Large intestine (tissue), 3 donors: Measurements from ENCODE around the gene FGF1. TPM values are rescaled to one million over a fixed set of nuclear protein-coding genes. Genes with fewer than 3 reads are reported as not detected.

Experiments used
- DNase-seq, 2 donors: peaks; one replicate each; pipeline versions ENCODE4 v3.0.0 to v3.0.0-alpha.2; 2013
- H3K27ac ChIP-seq: one replicate; pipeline ENCODE4 v1.5.1; 2013; ENCODE audit warnings: low read length
- H3K27me3 ChIP-seq: 2 replicates; pipeline ENCODE4 v1.6.1; 2013; ENCODE audit warnings: low read length; ENCODE audit not compliant: control insufficient read depth, insufficient read depth
- H3K36me3 ChIP-seq: 2 replicates; pipeline ENCODE4 v1.6.1; 2013; ENCODE audit warnings: low read length; ENCODE audit not compliant: control insufficient read depth, insufficient read depth
- H3K4me1 ChIP-seq: one replicate; pipeline ENCODE4 v1.6.1; 2013; ENCODE audit warnings: low read length; ENCODE audit not compliant: control insufficient read depth, insufficient read depth
- H3K4me3 ChIP-seq: one replicate; pipeline ENCODE4 v1.5.1; 2013; ENCODE audit warnings: low read length
- H3K9me3 ChIP-seq: one replicate; pipeline ENCODE4 v1.6.1; 2013; ENCODE audit warnings: mild to moderate bottlenecking, low read depth, low read length, moderate library complexity; ENCODE audit not compliant: control insufficient read depth
- WGBS: methylation state at CpG from one replicate; pipeline ENCODE4 v1.1.5; 2013; ENCODE audit warnings: low lambda C conversion rate; ENCODE audit not compliant: insufficient coverage; 5-methylcytosine and 5-hydroxymethylcytosine counted together
- polyA plus RNA-seq: library from polyadenylated mRNA; unstranded; fragments of 120-200 nt; gene quantifications from one replicate; pipeline ENCODE4 v1.2.1, GENCODE V29; 2013

The FGF1 gene
- polyA plus RNA-seq, 1 donor = 9.7 TPM

- Histone ChIP-seq H3K4me1 (peaks cover 8% of the 10 kb centered on the region), H3K9me3 (no peaks in the 10 kb centered on the region), H3K36me3 (no peaks in the 10 kb centered on the region), H3K4me3 (no peak overlapping the region), H3K27ac (peak overlapping the region; percentile 45), H3K27me3 (no peaks in the 10 kb centered on the region)
- WGBS = no CpG with 5 or more reads among the region's 8 CpGs
- no peak for DNase-seq
Observed at GRCh38 chr5:142697356-142698255, 11.7 kb upstream of the FGF1 start.

- no CpG with 5 or more reads among the region's 3 CpGs for WGBS
Observed at GRCh38 chr5:142696379-142696778, 10.5 kb upstream of the FGF1 start.

GRCh38 chr5:142694092-142694856, 8.4 kb upstream of the FGF1 start:
- no peak overlapping the region for H3K4me3 ChIP-seq
- DNase-seq = no peak
- WGBS = no CpG with 5 or more reads among the region's 7 CpGs
- peaks cover 8% of the 10 kb centered on the region for H3K4me1 ChIP-seq
- no peak overlapping the region for H3K27ac ChIP-seq
- no peaks in the 10 kb centered on the region for H3K27me3 ChIP-seq
- H3K36me3 ChIP-seq = no peaks in the 10 kb centered on the region
- no peaks in the 10 kb centered on the region for H3K9me3 ChIP-seq

More at GRCh38 chr5:142696379-142696778, 10.5 kb upstream of the FGF1 start:
- Histone ChIP-seq H3K4me3 (no peak overlapping the region), H3K9me3 (no peaks in the 10 kb centered on the region), H3K36me3 (no peaks in the 10 kb centered on the region), H3K4me1 (peaks cover 8% of the 10 kb centered on the region), H3K27me3 (no peaks in the 10 kb centered on the region), H3K27ac (no peak overlapping the region)
- DNase-seq = no peak

- H3K27ac ChIP-seq = no peak overlapping the region
- H3K4me1 ChIP-seq = peaks cover 3% of the 10 kb centered on the region
- no peak for DNase-seq
- no peaks in the 10 kb centered on the region for H3K9me3 ChIP-seq
- H3K36me3 ChIP-seq = no peaks in the 10 kb centered on the region
- no peak overlapping the region for H3K4me3 ChIP-seq
- no peaks in the 10 kb centered on the region for H3K27me3 ChIP-seq
- WGBS = no CpG with 5 or more reads among the region's 3 CpGs
Observed at GRCh38 chr5:142692321-142692894, 6.5 kb upstream of the FGF1 start.

- no peak for DNase-seq
- no peaks in the 10 kb centered on the region for H3K36me3 ChIP-seq
- no peak overlapping the region for H3K4me3 ChIP-seq
- 50% methylated on average over 1 of the region's 4 CpGs for WGBS
- H3K27ac ChIP-seq = no peak overlapping the region
- H3K9me3 ChIP-seq = no peaks in the 10 kb centered on the region
- H3K27me3 ChIP-seq = no peaks in the 10 kb centered on the region
- H3K4me1 ChIP-seq = peaks cover 13% of the 10 kb centered on the region
Observed at GRCh38 chr5:142690667-142691066, 4.8 kb upstream of the FGF1 start.

GRCh38 chr5:142689081-142689480, 3.2 kb upstream of the FGF1 start:
- no peaks in the 10 kb centered on the region for H3K27me3 ChIP-seq
- no peaks in the 10 kb centered on the region for H3K9me3 ChIP-seq
- no peaks in the 10 kb centered on the region for H3K36me3 ChIP-seq
- no peak for DNase-seq
- no peak overlapping the region for H3K4me3 ChIP-seq
- WGBS = no CpG with 5 or more reads among the region's 5 CpGs
- peaks cover 10% of the 10 kb centered on the region for H3K4me1 ChIP-seq
- no peak overlapping the region for H3K27ac ChIP-seq

- H3K27ac ChIP-seq = peak overlapping the region; percentile 18
- no peaks in the 10 kb centered on the region for H3K36me3 ChIP-seq
- no peak overlapping the region for H3K4me3 ChIP-seq
- DNase-seq = no peak
- 60% methylated on average over 1 of the region's 7 CpGs for WGBS
- peaks cover 10% of the 10 kb centered on the region for H3K4me1 ChIP-seq
- H3K27me3 ChIP-seq = no peaks in the 10 kb centered on the region
- H3K9me3 ChIP-seq = no peaks in the 10 kb centered on the region
Observed at GRCh38 chr5:142688281-142688989, 2.5 kb upstream of the FGF1 start.

- no peak overlapping the region for H3K4me3 ChIP-seq
- no peaks in the 10 kb centered on the region for H3K36me3 ChIP-seq
- H3K27me3 ChIP-seq = no peaks in the 10 kb centered on the region
- DNase-seq = no peak
- peak overlapping the region; percentile 14 for H3K27ac ChIP-seq
- peaks cover 17% of the 10 kb centered on the region for H3K4me1 ChIP-seq
- 100% methylated on average over 2 of the region's 4 CpGs for WGBS
- no peaks in the 10 kb centered on the region for H3K9me3 ChIP-seq
Observed at GRCh38 chr5:142686968-142687367, 1.1 kb upstream of the FGF1 start.

GRCh38 chr5:142686210-142686734, 382 bp upstream of the FGF1 start:
- DNase-seq = peak in 1 of 2 donors; percentile 53
- peak overlapping the region; percentile 14 for H3K27ac ChIP-seq

More at GRCh38 chr5:142686210-142686734, 382 bp upstream of the FGF1 start:
- Histone ChIP-seq H3K9me3 (no peaks in the 10 kb centered on the region), H3K27me3 (no peaks in the 10 kb centered on the region), H3K4me3 (no peak overlapping the region), H3K4me1 (peaks cover 22% of the 10 kb centered on the region), H3K36me3 (no peaks in the 10 kb centered on the region)
- no CpG with 5 or more reads among the region's 11 CpGs for WGBS
